A172 (cell line): ENCODE measurements around the gene CACUL1. TPM values are rescaled to one million over a fixed set of nuclear protein-coding genes. Genes with fewer than 3 reads are reported as not detected.
"Not testable (repeated sequence)": the region's sequence is repeated elsewhere in the genome, so short reads cannot be mapped to it uniquely, and the experiment has no call there.

Experiments used
- DNase-seq: peaks from one replicate; pipeline ENCODE4 v3.0.0-alpha.2; 2015; ENCODE audit warnings: low spot score
- total RNA-seq: library from RNA; depleted of rRNA; stranded (reverse); fragments of >200 nt; shearing (Covaris generic); gene quantifications from 2 replicates; pipeline ENCODE4 v1.2.3, GENCODE V29; 2014

CACUL1 gene
- total RNA-seq, 1 experiment from 2014 or later, result 39.2 TPM

GRCh38 chr10:118687472-118687871 lies 67.3 kb downstream of the CACUL1 start:
- no peak for DNase-seq

DNA sequence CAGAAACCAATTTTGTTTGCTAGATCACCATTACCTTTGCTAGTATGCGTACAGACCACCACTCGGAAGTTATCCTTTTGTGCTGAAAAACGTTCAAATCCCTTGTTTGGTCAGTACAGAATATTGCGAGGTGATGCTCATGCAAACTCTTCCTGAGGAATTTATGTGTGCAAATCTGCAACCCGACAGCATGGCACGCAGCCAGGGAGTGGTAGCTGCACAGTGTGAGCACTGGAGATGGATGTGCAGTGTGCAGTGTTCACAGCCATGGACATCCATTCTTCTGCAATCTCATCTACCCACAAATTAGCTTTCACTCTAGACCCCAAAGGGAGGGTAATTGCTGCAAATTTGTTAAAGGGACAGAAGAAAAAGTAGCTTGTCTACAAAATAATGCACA lies 72.2 kb downstream of the CACUL1 start:
- no peak for DNase-seq

GRCh38 chr10:118680197-118680596 lies 74.6 kb downstream of the CACUL1 start:
- DNase-seq, result no peak

- DNase-seq, result no peak
Observed at GRCh38 chr10:118674226-118674919, 80.4 kb downstream of the CACUL1 start.

- no peak for DNase-seq
Observed at GRCh38 chr10:118672766-118673715, 81.7 kb downstream of the CACUL1 start.

DNA sequence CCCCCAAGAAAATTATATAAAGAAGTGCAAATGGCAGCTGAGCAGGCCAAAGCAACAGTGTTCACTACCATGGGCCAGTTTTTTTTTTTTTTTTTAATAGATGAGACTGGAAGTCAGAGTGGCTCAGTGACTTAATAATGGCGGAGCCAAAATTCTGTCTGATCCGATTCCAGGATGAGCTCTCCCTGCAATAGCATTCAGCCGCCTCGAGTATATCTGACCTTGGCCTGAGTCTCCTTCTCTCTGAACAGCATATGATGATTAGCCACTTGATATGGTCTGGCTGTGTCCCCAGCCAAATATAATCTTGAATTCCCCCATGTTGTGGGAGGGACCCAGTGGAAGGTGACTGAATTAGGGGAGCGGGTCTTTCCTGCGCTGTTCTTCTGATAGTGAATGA lies 82.6 kb downstream of the CACUL1 start:
- no peak for DNase-seq

DNA sequence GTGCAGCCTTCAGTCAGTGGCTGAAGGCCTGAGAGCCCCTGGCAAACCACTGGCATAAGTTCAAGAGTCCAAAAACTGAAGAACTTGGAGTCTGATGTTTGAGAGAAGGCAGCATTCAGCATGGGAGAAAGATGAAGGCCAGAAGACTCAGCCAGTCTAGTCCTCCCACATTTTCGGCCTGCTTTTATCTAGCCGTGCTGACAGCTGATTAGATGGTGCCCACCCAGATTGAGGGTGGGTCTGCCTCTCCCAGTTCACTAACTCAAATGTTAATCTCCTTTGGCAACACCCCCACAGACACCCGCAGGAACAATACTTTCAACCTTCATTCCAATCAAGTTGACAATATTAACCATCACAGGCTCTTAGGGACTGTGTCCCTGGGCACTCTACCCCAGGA lies 83.5 kb downstream of the CACUL1 start:
- DNase-seq, result not testable (repeated sequence)

- no peak for DNase-seq
Observed at GRCh38 chr10:118670472-118671124, 84.2 kb downstream of the CACUL1 start.

DNA sequence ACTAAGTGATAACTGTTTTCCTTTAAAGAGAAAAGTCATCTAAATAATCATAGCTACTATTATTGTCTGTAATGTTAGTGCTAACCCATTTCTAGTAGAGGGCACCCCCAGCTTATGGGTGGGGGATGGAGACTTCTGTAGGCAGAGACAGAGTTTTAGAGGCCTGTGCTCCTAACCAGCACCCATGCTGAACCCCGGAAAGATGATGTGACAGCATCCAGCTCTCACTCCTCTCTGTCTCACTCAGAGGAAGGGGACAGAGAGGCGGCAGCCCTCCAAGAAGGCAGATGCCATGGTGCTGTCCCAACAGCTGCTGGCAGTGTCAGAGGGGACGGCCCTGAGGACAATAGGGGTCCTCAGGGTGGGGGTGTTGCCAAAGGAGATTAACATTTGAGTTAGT lies 84.9 kb downstream of the CACUL1 start:
- DNase-seq, result no peak

DNA sequence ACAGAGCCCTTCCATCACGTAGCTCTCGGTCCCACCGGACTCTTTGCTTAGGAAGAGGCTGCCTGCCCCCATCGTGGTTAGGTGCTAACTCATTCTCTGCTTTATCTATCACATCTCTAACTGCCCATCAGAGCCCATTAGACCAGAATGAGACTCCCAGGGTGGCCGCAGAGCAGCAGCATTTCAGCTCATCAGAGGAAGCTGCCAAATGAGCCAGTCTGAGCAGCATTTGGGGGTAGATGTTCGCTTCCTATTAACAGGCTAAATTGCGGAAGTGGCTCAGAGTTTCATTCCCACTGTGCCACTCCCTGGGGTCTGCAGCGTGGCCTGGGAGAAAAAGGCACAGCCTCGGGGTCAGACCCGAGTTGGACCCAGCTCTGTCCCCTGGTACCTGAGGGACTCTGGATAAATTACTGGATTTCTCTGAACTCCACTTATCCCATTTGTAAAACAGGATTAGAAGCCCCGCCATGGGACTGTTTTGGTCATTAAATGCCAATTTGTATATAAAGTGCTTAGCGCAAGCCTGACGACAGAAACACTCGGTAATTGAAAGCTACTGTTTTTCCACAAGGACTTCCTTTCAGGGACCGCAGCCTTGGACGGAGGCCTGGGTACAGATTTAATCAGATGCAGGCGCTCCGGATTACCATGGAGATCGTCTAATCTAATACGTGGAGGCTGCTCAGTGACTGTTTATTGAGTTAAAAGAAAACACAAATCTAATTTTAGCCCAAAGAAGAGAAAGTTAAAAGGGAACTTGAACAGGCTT lies 85.6 kb downstream of the CACUL1 start:
- no peak for DNase-seq

- no peak for DNase-seq
Observed at GRCh38 chr10:118668228-118668952, 86.4 kb downstream of the CACUL1 start.

DNA sequence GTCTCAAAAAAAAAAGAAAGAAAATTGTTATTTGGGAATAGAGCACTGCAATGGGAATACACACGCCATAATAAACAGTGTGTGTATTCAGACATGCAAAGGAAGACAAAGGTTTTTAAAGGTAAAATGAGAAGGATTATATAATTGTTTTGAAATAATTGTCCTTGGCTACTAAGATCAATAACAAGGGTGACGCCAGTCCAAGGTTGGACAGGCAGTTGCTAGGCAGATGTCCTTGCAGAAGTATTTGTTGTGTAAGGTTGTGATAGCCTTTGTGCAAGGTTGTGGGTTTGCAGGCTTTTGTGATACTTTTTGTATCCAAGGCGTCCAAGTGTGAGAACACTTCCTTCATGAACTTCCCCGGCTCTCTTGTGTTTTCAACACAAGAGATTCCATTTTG lies 87.0 kb downstream of the CACUL1 start:
- no peak for DNase-seq

DNA sequence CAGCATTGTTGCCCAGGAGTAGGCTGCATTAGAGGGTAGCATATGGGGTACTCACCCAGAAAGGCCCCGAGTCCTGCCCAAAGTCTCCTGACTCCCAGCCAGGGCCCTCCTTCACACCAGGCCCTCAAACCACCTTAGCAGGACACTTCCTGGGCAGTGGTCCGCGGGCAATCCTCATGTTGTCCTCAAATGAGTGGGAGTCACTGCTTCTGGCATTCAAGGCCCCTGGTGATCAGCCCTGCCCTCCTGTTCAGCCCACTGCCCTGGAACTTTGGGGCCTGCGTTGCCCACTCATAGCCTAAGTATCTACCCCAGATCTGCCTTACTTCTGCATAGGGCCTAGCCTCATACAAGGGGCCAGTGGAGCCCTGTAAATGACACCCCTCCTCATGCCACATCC lies 88.4 kb downstream of the CACUL1 start:
- DNase-seq, result no peak

DNA sequence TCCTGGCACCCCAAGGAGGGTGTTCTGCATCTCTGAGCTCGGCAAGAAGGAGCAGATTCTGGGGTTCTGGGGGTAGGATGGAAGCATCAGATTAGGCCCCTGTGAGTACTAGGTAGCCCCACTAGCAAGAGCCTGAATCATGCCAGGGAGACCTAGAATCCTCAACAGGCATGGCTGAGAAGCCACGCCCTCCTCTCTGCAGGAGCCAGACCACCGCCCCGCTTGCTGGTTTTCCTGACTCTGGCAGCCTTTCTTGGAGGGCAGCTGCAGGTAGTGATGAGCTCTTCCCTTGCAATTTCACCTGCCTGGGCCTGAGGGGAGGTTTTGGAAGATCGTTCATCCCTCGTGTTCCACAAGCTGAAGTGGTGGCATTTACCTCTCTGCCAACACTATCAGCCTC lies 90.4 kb downstream of the CACUL1 start:
- DNase-seq, result no peak

- DNase-seq, result no peak
Observed at GRCh38 chr10:118663176-118663575, 91.6 kb downstream of the CACUL1 start.

DNA sequence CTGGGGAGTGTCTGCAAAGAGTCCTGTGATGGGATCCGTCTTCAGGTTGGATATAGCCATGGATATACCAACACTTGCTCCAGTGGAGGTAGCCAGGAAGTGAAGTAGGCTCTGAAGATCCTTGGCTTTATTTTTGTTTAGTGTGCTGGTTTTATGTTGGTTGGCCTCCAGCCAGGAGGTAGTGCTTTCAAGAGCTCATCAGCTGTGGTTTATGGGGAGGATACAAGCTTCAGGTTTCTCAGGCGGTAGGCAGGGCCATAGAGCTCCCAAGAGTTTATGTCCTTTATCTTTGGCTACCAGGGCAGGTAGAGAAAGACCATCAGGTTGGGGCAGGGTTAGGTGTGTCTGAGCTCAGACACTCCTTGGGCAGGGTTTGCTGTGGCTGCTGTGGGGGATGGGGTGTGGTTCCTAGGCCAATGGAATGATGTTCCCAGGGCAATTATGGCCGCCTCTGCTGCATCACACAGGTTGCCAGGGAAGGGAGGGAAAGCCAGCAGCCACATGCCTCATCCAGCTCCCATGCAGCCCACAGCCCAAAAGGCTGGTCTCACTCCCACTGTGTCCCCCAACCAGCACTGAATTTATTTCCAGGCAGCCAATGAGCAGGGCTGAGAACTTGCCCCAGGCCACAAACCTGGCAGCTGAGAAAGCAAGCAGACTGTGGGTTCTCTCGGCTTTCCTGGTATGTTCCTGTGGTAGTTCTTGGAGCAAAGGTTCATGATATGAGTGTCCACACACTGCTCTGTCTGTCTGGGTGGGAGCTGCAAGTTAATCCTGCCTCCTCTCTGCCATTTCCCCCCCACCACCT lies 92.3 kb downstream of the CACUL1 start:
- DNase-seq, result no peak

GRCh38 chr10:118658762-118659161 lies 96.0 kb downstream of the CACUL1 start:
- DNase-seq, result no peak

DNA sequence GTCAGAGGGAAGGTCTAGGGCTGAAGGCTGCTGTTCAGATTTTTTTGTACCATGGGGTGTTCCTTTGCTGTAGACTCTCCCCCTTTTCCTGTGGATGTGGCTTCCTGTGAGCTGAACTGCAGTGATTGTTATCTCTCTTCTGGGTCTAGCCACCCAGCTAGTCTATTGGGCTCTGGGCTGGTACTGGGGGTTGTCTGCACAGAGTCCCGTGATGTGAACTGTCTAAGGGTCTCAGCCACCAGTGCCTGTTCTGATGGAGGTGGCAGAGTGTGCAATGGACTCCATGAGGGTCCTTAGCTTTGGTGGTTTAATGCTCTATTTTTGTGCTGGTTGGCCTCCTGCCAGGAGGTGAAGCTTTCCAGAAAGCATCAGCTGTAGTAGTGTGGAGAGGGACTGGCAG lies 96.6 kb downstream of the CACUL1 start:
- DNase-seq, result not testable (repeated sequence)

- DNase-seq, result not testable (repeated sequence)
Observed at GRCh38 chr10:118645294-118645693, 109.5 kb downstream of the CACUL1 start.

- DNase-seq, result no peak
Observed at GRCh38 chr10:118642228-118642627, 112.5 kb downstream of the CACUL1 start.
